Stimulated activated CD4-positive, alpha-beta T cell treated with anti-CD3 and anti-CD28 coated beads, Interleukin-2, amount 100 ng/mL, for 48 hours (primary cell): ENCODE data around the gene ZNF593OS.
A peak's percentile ranks its signal among the peaks of the same experiment; 100 is the strongest.

Experiments used
- DNase-seq, 2 donors: peaks; one replicate each; pipeline ENCODE4 v3.0.0-alpha.2; 2020

The ZNF593OS gene

DNA sequence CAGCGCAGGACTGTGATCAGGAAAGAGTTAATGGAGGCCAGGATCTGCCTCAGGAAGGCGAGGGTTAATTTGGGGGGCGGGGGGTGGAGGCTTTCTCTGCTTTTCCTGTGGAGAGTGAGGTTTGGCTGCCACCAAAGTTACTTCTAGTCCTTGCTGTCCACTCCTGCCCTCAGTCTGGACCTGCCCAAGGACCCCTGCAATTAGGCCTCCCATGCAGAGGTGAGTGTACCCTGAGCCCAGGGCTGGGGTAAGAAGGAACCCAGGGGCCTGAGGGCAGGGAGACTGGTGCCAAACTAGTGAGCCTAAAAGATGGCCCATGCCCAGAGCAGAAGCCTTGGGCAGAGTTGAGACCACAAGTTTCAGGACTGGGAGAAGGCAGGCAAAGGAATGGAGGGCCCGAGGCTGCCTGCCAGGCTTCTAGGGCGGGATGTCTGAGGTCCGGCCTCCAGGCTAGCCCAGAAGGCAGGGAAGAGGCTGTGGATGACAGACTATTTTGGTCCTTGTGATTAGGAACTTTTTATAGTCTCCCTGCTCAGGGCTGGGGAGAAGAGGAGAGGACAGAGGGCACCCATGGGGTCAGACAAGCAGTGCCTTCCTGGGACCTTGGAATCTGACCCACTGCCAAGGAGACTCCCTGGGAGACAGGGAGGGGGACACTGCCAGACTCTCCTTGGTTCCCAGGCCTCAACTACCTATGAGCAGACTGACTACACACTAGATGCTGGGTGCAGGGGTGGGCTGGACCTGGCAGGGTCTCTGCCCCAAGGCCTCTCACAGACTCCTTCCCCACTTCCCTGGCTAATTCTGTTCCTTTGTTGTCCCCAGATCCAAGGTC lies 12.5 kb downstream of the ZNF593OS start, which contains the start of gene FAM110D:
TSS of gene FAM110D (plus strand) at position 172 of the 835 bp plus-strand sequence. CDS start 2,213 bp downstream, outside the sequence.
- DNase-seq, result no peak

- no peak for DNase-seq
Observed at GRCh38 chr1:26158271-26158907, 13.2 kb downstream of the ZNF593OS start.

DNA sequence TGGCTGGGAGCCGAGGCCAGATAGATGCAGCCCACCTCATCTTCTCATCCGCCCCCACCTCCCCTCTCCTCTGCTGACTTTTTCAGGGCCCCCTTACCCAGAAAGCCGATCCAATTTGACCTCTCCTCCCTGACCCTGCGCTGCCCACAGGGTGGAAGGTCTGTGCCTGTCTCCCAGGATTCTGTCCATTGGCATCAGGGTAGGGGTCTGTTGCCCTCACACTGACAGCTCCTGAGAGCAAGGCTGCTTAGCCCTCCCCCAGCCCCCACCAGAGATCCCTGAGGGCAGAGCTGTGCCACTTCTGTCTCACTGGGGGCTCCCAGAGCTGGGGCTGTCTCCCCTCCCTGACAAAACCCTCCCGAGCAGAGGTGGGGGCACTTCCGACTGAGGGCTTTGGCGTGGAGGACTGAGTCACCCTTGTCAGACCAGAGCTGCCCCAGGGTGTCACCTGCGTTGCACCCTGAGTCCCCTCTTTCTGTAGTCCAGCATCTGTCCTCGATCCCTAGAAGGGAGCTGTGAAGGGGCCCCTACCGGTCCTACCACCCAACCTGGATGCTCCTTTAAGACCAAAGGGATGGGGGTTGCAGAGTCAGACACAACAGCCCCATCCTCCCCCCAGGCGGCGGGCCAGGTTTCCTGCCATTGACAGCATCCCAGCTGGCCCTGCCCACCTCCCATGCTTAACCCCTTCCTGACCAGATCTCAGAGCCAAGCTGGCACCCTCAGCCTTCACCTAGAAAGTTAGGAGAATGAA lies 15.2 kb downstream of the ZNF593OS start:
- no peak for DNase-seq

DNA sequence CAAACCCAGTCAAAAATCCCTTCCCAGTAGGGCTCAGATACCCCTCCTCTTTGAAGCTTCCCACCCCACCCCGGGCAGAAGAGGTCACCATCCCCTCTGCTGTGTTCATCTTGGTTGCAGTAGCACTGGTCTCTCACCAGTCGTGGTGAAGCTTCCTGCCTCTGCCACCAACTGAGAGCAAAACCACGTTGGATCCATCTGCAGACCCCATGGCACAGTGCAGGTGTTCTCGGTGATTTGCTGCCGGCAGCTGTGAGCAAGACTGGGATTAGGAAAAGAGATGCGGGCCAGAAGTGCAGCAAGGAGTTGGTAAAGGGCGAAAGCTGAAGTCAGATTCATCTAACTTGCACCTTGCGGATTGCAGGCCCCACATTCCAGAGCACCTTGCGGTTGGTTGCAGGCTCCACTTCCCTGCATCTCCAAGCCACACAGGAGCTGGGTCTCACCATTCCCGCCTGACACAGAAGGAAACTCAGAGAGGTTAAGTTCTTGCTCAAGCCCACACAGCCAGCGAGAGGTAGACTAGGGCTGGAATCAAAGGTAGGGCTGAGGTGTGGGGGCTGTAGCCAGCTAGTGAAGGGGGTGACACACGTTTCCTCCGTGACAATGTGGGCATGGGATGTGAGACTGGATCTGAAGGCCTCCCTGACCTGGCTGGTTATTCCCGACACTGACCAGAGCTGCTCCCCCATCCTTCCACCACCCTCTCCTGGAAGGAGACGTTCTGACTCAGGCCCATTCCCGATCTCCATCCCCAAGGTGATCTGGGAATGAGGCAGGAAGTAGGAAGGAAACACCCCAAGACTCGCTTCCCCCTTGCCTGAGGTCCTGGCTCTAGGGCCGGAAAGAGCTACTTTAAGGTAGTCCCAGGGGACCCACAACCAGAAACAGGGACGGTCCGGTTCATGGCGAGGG lies 16.0 kb downstream of the ZNF593OS start:
- no peak for DNase-seq

GRCh38 chr1:26154750-26155149 lies 16.9 kb downstream of the ZNF593OS start:
- DNase-seq, result no peak

GRCh38 chr1:26153966-26154532 lies 17.6 kb downstream of the ZNF593OS start:
- DNase-seq, result no peak

DNA sequence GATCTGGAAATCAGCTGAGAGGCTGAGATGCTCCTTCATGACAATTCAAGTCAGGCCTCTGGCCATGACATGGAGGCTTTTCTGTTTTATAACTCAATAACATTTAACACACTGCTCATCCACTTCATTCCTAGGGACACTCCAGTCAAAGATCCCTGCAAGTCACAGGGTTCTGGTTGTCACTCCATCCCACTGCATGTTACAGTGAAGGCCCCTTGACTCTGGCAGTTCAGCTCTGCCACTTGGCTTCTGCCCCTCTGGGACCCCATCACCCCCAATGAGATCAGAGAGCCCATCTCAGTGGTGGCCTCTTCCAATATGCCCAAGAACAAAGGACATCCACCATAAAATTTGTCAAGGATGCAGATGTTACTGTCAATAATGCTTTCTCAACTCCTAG lies 22.7 kb downstream of the ZNF593OS start:
- DNase-seq, result no peak

- no peak for DNase-seq
Observed at GRCh38 chr1:26145960-26146294, 25.7 kb downstream of the ZNF593OS start.

- DNase-seq, result peak; percentile 66 to 75
Observed at GRCh38 chr1:26145041-26145959, 26.3 kb downstream of the ZNF593OS start.

- DNase-seq, result no peak
Observed at GRCh38 chr1:26142159-26142558, 29.5 kb downstream of the ZNF593OS start.

- no peak for DNase-seq
Observed at GRCh38 chr1:26138974-26139558, 32.6 kb downstream of the ZNF593OS start.

- no peak for DNase-seq
Observed at GRCh38 chr1:26134466-26134865, 37.2 kb downstream of the ZNF593OS start.

DNA sequence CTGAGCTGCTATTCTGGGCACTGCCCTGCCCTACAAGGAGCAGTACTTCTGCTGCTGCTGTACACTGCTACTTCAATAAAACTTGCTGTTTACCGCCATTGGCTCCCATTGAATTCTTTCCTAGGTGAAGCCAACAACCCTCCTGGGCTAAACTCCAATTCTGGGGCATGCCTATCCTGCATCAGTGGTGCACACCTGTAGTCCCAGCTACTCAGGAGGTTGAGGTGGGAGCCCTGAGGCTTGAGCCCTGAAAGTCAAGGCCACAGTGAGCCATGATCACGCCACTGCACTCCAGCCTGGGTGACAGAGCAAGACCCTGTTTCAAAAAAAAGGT lies 38.8 kb downstream of the ZNF593OS start:
- DNase-seq, result no peak

GRCh38 chr1:26132128-26132833 lies 39.4 kb downstream of the ZNF593OS start:
- no peak for DNase-seq

- no peak for DNase-seq
Observed at GRCh38 chr1:26130695-26131094, 40.9 kb downstream of the ZNF593OS start.

DNA sequence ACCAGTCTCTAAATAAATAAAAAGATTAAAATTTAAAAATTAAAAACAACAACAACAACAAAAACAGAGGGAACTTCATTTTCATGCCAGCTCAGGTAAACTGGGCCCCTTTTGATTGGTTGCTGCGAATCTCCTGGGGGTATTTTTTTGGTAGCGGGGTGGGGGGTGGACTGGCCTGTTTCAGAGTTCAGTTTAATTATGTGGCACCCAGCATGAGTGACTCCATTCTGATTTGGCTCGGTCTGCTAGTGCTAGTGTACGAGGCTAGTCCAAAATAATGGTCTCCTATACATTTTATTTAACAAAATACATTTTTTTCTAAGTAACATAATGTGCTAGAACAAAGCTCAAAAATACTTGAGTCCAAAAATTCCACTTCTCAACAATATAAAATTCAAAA lies 41.9 kb downstream of the ZNF593OS start:
- no peak for DNase-seq

DNA sequence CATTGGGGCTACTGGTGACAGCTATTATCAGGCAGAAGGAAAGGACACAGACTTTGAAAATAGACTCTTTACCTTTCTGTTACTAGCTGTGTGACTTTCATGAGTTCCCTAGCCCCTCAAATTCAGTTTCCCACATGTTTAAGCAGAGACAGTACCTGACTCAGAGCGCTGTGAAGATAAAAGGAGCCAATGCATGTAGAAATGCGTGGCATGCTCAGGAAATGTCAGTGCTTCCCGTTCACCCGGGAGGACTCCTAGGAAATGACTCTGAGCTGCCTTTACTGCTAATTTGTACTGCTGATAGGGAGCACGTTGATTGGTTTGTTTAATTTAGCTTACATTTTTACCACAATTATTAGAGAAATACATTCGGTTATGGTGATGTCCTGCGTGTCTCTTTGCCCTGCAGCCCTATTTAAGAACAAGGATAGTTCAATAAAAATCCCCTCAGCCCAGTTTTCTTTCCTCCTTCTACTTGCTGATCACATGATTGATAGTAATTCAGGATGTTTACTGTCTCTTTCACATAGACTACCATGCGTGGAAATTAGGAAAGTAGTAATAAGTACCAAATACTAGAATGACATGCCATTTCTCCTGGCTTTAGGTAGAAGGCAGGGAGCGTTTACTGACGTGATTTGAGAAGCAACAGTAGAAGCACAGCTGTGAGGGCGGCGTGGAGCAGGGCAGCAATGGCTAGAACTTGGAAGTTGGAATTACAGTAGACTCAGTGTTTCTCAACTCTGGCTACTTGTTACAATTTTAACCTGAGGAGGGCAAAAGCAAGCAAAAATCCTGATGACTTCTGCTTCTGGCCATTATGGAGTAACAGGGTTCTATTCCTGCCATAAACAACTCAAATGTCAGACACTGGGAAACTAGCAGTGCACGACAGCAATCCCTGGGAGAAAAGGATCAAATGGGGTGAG lies 44.1 kb downstream of the ZNF593OS start:
- DNase-seq, result no peak

- DNase-seq, result no peak
Observed at GRCh38 chr1:26126321-26127084, 45.1 kb downstream of the ZNF593OS start.
